ENCODE results near the gene TAF8. TPM values are rescaled to one million over a fixed set of nuclear protein-coding genes. Genes with fewer than 3 reads are reported as not detected.
"Not testable (repeated sequence)": the region's sequence is repeated elsewhere in the genome, so short reads cannot be mapped to it uniquely, and the experiment has no call there.

TAF8 gene
- total RNA-seq, 1 experiment from 2014 or later: 20.4 TPM

DNA sequence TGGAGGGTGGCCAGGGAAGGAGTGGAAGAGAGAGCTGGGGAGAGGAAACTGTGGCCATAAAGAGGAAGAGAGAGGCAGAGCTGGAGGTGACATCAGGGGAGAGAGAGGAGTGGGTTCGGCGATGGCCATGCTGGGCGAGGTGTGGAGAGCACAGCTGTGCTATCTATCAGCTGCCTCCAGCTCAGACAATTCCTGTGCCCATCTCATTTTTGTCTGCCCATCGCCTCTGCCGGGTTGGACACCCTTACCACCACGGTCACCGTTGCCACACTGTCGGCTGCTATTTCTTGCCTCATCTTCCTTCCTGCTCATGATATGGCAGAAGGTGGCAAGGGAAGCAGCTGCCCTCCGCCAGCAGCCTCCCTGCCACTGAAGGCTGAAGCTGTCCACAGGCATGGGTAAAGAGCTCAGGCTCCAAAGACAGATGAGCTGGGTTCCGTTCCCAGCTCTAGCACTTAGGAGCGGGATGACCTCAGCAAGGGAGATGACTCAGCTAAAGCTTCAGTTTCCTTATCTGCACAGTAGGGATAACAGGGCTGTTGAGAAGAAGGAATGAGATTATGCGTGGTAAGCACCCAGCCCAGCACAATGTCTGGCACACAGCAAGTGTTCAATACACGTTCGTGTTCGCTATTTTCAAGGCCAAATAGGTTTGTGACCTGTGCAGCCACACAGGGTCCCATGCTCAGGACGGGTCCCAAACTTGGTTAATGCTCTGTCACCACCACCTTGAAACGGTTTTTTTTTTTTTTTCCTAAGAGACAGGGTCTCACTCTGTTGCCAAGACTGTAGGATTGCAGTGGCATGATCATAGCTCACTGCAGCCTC lies 21.9 kb upstream of the TAF8 start:
- peak; percentile 86 for DNase-seq (ENCODE audit: low spot score)

DNA sequence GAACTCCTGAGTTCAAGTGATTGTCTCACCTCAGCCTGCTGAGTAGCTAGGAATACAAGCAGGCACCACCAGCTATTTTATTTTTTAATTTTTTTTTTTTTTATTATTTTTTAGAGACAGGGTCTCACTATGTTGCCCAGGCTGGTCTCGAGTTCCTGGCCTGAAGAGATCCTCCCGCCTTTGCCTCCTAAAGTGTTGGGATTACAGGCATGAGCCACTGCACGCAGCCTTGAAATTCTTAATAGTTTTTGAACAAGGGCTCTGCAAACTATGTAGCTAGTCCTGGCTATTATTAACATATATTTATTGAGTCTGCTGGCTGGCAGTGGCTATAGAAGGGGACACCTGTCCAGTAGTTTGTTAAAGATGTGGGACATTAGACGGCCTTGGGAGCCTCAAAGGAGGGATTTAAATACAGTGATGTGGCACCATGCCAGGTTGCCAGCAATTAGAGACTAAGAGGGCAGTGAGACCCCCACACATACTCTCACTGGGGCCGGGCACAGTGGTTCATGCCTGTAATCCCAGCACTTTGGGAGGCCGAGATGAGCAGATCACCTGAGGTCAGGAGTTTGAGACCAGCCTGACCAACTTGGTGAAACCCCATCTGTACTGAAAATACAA lies 21.1 kb upstream of the TAF8 start:
- DNase-seq (ENCODE audit: low spot score): no peak

DNA sequence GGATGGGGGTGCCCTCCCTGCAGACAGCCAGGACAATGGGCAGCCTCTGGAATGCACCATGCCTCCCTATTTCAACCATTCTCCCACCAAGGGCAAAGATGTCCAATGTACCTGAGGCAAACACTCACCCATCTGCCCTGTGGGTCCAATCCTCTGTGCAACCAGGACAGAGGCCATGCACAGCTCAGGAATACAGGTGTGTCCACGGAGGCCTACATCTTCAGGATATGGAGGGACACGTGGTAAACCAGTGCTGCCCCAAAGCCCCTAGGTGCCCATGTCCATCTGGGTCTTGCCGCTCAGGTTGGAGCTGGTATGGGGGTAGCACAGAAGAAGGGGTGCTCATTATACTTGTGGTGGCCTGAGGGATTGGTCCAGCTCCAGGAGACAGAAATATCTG lies 20.4 kb upstream of the TAF8 start:
- DNase-seq (ENCODE audit: low spot score): no peak

DNA sequence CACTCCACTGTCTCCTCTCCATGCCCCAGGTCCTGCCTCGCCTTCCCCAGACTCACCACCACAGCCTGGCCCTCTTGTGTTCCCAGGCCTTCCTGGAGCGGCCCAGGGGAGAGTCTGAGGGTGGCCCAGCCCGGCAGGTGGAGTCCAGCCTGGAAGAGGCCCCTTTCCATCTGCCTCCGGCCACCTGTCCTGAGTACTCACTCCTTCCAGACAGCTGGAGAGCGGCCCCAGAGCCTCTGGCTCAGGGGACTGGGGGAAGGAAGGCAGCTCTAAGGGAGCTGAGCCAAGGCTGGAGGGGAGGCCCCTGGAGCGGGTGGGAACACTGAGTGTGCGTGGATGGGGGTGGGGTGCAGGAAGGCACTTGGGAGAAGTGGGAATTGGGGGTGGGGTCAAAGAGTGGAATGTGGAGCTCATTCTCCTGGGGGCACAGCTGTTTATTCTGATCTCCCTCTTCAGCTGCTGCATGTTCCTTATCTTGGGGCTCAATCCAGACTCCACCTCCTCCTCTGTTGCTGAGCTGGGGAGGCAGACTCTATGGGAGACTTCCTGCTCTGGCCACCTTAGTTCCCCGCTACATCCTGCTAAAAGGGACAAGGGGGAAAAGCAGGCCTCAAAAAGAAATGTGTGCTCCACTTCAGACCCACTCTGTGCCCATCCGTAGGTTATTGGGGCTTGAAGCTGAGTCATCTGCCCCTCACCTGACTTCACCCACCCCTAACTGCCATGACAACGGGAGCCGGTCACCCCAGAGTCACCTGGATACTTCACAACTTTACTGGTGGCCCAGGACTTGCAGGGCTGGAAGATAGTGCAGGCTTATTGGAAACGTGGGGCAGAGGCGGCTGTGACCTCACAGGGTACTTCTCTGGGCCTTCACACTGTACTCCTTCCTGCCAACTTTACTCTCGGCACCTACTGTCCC lies 19.5 kb upstream of the TAF8 start:
- peak; percentile 28 for DNase-seq (ENCODE audit: low spot score)

DNA sequence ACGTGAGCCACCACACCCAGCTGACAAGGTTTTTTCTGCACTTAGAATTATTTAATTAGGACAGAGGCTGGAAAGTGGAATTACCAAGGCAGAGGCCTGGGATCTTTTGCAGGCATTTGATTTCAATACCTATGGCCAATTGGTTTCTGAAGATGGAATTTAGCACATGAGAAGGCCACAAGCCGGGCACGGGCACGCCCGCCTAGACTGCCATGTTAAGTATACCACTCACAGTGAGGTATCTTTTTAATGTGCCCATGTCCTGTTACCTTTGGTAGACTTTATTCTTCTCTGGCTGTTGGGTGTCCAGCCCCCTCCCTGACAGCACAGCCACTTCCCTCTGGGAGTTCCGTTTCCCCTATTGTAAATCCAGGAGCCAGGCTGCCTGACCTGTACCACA lies 18.0 kb upstream of the TAF8 start:
- DNase-seq (ENCODE audit: low spot score): no peak

DNA sequence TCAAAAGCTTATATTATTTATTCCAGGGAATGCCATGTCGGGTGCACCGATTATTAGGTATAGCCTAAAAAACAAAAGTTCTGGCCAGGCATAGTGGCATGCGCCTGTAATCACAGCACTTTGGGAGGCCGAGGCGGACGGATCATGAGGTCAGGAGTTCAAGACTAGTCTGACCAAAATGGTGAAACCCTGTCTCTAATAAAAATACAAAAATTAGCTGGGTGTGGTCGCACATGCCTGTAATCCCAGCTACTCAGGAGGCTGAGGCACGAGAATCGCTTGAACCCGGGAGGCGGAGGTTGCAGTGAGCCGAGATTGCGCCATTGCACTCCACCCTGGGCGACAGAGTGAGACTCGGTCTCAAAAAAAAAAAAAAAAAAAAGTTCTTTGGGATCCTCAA lies 12.7 kb upstream of the TAF8 start:
- DNase-seq (ENCODE audit: low spot score): not testable (repeated sequence)

DNA sequence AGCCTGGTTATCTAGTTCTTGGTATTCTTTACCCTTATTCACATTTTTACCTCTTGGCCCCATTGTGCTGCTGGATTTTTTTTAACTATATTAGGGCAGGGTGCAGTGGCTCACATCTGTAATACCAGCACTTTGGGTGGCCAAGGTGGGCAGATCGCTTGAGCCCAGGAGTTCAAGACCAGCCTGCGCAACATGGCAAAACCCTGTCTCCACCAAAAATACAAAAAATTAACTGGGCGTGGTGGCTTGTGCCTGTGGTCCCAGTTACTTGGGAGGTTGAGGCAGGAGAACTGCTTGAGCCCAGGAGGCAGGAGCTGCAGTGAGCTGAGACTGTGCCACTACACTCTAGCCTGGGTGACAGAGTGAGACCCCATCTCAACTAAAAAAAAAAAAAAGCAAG lies 12.2 kb upstream of the TAF8 start:
- no peak for DNase-seq (ENCODE audit: low spot score)

DNA sequence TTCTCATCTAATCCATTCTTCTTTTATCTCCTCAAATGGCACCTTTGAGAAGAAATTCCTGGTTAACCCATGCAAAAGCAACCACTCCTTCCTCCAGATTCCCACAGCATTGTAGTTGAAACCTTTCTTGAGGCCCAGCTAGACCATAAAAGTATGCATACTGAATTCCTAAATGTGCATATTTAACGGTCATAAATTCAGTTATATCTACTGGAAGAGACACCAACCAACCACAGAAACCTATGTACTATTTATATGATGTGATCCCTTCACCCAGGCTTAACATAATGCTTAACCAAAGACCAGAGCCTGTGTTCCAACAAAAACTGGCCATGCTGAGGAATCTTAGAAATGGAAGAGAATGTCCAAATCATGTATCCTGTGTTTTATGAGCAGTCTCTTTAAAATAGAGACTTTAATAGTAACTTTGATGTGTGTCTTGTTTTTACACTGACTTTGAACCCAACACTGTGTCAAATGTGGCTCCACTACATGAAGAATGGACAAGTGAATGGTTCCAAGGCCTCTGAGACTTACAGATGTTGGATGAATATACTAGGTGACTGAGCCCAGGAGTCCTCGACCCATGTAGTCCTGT lies 11.4 kb upstream of the TAF8 start:
- DNase-seq (ENCODE audit: low spot score): peak; percentile 39

DNA sequence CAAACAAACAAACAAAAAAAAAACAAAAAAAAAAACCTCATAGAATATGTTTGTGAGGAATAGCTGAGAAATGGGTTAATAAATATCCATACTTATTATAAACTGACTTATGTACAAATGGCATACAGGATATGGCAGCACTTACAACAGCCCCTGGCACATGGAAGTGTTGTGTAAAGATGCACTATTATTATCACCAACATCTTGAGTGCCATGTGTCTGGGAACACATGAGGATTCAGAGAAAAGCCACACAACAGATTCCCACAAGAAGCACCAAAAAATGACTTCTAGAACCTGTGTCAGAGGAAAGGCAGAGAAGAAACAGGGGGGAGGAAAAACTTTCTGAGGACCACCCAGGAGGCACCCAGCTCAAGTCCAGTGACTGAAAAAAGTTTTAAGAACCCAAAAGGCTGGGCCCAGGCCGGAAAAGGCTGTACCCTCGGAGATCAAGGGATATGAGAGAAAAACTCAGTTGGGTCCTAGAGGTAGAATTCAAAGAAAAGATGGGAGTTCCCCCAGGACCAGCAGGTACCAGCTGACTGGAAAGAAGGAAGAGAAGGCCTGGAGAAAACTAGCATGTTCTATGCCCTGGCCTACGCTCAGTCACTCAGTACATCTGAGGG lies 9.4 kb upstream of the TAF8 start:
- no peak for DNase-seq (ENCODE audit: low spot score)

DNA sequence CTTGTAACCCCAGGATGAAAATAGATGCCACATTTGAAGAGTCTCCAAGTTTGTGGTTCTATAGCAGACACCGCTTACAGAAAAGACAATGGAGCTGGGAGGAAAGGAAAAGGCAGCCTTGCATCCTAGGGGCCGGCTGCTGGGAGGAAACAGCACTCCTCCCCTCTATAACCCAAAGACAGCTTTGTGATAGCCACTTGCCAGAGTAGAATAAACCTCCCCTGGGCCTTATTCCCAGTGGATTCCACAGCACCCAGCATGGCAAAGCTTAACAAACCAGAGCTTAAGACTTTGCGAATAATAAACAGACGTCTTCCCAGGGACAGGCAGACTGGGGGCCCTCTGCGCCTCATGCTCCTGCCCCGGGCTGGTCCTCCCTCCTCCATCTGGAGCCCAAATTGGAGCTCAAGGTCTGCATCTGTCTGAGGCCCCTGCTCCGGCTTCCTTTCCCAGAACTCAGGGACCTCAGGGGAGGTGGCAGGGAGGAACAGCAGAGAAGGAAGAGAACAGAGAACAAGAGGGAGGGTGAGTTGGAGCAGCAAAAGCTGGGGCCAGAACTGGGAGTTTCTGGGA lies 8.8 kb upstream of the TAF8 start:
- no peak for DNase-seq (ENCODE audit: low spot score)

DNA sequence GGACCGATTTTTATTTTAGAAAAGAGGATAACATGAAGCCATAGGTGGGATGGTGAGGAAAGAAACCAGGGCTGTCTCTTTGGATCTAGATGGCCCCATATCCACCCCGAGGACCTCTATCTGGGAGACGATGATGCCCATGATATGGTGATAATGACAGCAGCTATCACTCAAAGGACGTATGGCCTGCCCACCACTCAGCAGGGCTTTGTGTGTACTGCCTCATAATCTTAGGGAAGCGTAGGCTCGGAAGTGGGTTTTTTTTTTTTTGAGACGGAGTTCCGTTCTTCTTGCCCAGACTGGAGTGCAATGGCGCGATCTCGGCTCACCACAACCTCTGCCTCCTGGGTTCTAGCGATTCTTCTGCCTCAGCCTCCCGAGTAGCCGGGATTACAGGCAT lies 8.2 kb upstream of the TAF8 start:
- DNase-seq (ENCODE audit: low spot score): no peak

DNA sequence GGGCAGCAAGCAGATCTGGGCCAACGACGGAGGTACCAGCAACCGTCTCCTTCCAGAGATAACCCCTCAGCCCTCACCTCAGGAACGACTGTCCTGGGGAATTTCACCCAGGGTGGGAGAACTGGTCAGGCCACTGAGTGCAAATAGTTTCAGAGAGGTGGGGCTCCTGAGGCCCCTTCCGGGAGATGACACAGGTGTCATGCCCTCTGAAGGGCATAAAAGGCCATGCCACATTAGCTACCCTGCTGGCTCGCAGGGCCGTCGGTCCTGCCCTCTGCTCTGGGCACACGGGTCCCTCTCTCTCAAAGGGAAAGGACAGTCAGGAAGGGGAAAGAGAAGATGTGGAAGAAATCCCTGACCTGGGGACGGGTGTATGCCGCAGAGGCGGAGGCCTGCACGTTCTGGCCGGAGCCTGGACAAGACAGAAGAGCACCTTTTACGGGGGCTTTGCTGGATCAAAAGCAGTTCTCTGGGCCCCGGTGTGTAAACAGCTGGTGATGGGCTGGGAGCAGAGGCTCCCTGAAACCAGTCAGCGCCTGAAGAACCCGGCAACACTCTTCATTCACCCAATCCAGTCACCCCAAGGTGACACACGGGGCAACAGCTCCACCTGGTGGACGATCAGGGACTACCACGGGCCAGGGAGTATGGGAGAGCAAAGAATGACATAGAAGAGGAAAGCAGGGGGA lies 6.4 kb upstream of the TAF8 start:
- peak; percentile 77 for DNase-seq (ENCODE audit: low spot score)

DNA sequence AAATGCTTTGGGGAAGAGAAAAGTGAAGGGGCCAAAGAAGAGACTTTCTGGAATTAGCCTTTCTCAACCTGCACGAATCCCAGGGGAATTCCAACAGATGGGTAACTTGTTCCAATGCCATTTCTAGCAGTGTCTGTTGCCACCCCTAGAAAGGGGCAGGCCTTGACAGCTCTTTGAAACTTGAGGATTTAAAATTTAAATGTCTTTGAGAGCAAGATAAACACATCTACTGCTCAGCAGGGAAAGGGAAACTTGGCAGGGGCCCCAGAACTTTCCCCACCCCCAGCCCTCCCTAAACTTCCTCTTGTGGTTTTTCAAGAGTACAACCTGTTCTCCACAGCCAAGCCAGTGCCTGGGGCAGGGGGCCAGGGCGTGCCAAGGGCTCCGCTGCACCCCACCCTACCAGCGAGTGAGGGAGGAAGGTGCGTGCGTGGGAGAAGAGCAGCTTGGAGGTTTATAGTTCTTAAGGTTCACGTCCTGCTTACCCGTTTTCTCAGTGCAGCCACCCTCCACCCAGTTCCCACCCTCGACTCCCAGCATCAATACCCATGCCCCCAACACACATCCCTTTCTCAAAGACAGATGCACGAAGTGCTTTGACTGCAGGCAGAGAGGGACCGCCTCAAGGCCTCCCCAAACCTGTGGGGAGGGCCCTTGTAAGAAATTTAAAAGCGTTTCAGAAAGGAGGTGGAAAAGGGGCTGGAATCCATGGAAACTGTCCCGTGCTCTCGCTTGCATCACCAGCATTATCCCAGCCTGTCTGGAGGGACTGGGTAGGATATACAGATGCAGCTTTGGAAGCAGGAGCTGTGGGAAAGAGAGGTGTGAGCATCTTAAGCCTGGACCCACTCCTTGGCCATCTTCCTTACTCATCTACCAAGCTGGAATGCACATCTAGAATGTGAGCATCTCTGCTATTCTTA lies 4.5 kb upstream of the TAF8 start:
- peak; percentile 86 for DNase-seq (ENCODE audit: low spot score)

DNA sequence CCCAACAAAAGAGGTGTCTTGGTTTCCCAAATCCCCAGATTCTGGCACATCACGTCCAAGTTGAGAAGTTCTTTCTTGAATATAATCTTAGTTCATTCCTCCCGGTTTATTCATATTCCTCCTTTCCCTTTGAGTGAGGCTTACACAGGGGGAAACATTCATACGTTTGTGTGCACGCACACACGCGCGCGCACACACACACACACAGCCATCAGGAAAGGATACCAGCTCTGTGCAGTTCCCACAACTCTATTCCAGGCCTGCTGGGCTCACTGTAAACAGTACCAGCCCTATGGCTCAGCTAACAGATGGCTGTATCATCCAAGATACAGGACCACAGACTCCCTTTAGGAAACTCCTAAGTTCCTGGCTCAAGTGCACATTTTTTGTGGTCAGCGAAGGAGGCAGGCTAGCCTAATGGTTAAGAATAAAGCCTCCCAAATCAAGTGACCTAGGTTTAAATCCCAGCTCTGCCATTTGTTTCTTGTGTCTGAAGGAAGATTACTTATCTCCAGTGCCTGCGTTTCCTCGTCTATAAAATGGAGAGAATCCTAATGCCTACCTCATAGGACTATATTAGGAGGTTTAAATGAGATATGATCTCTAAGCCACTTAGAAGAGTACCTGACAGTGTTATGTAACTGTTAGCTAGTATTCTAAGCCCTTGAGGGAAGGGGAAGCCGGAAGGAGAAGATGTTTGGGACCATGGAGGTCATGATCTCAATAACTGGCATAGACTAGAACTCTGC lies 3.7 kb upstream of the TAF8 start:
- no peak for DNase-seq (ENCODE audit: low spot score)

DNA sequence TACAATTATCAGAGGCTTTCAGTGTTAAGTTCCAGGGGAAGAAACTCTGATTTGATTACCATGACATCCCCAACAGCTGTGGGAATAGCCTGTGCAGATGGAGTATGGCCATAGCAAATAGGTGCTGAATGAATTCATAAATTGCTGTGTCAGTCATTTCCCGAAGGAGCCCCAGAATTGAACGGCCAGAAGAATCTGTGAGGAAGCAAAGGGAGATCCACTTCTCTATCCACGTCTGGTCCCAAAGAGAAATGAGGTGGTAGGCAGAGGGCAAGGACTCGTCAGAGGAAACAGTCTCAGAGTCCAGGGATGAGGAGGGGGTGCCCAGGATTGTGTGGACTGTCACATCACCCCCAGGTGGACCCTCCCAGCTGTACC lies 3.1 kb upstream of the TAF8 start:
- no peak for DNase-seq (ENCODE audit: low spot score)

DNA sequence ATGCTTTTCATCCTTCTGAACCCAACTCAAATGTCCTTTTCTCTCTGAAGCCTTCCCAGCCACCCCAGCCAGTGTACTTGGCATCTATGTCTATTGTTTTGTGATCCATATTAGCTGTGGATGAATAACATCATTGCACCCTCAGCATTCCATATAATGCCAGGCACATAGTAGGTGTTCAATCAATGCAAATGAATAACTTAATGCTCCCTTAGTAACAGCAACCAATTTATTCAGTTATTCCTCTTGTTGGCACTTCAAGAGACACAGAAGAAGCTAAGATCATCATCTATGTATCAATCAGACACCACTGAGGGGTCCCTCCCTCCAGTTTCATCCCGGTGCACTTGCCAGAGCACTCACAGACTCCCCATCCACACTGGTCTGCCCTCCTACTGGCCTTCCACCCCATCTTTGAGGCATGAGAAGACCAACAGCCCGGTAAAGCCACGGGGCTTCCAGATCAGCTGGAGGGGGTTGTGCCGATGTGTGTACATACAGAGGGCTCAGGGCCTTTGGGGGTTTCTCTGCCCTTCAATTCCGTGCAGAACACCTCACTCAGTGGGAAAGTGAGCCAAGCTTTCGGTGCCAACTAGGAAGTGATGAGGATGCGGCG lies 2.4 kb upstream of the TAF8 start:
- DNase-seq (ENCODE audit: low spot score): no peak

DNA sequence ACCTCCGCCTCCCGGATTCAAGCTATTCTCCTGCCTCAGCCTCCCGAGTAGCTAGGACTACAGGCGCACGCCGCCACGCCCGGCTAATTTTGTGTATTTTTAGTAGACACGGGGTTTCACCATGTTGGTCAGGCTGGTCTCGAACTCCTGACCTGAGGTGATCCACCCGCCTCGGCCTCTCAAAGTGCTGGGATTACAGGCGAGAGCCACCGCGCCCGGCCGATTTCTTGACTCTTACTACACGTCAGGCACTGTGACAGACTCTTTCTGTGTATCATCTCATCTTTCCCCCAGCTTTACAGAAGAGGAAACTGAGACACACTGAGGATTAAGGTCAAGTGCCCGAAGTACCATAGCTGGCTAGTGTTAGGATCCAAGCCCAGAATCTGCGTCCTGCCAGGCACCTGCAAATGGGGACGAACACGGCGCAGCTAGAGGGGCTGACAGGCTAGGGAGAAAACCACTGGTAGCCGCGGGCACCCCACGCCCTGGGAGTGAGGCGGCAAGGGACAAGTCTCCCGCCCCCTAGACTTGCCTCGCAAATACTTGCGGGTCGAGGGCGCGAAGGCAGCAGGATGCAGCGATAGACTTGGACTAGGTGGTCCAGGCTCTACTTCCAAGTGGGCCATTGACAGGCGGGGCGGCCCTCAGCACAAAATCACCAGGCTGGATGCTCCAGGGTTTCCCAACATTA lies 1.1 kb upstream of the TAF8 start:
- DNase-seq (ENCODE audit: low spot score): no peak

DNA sequence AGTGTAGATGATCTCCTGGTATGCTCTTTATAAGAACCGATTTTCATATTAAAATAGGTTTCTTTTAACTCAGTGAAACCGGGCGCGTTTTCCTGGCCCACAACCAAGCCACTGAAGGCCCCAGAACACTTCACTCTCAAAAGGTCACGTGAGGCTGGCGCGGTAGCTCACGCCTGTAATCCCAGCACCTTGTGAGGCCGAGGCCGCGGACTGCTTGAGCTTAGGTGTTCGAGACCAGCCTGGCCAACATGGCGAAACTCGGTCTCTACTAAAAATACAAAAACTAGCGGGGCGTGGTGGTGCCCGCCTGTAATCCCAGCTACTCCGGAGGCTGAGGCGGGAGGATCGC lies 402 bp upstream of the TAF8 start:
- DNase-seq (ENCODE audit: low spot score): no peak
